PFSK-1 (cell line): ENCODE measurements around the gene ABCG1.

ENCODE experiments used
- FOXP2 ChIP-seq: optimal IDR thresholded peaks from 2 replicates; pipeline ENCODE3; 2011; ENCODE audit warnings: borderline replicate concordance, control low read depth, inconsistent platforms; ENCODE audit not compliant: insufficient read depth; ENCODE audit errors: extremely low read length, extremely low read depth
- POLR2AphosphoS5 ChIP-seq: IDR thresholded peaks from 2 replicates; pipeline ENCODE4 v1.6.1; 2012; ENCODE audit warnings: low read depth, mild to moderate bottlenecking, control low read depth, low read length, moderate library complexity
- SIN3A ChIP-seq: IDR thresholded peaks from 2 replicates; pipeline ENCODE4 v1.6.1; 2012; ENCODE audit warnings: mild to moderate bottlenecking, low read length, moderate library complexity, borderline replicate concordance; ENCODE audit not compliant: insufficient read depth
- TAF1 ChIP-seq: IDR thresholded peaks from 2 replicates; pipeline ENCODE4 v1.6.1; 2012; ENCODE audit warnings: low read length, control low read depth, borderline replicate concordance; ENCODE audit not compliant: insufficient read depth
- TF ChIP-seq, protein P1 (sequence below), 2 experiments: IDR thresholded peaks; 2 replicates each; pipeline versions ENCODE4 v1.6.1 to v1.8.0; 2011 to 2012; ENCODE audit warnings: low read depth in 2 of 2, low read length in 2 of 2, control low read depth in 1 of 2, inconsistent platforms in 1 of 2, mild to moderate bottlenecking in 1 of 2, moderate library complexity in 1 of 2; ENCODE audit not compliant: insufficient read depth in 1 of 2

Gene ABCG1

DNA sequence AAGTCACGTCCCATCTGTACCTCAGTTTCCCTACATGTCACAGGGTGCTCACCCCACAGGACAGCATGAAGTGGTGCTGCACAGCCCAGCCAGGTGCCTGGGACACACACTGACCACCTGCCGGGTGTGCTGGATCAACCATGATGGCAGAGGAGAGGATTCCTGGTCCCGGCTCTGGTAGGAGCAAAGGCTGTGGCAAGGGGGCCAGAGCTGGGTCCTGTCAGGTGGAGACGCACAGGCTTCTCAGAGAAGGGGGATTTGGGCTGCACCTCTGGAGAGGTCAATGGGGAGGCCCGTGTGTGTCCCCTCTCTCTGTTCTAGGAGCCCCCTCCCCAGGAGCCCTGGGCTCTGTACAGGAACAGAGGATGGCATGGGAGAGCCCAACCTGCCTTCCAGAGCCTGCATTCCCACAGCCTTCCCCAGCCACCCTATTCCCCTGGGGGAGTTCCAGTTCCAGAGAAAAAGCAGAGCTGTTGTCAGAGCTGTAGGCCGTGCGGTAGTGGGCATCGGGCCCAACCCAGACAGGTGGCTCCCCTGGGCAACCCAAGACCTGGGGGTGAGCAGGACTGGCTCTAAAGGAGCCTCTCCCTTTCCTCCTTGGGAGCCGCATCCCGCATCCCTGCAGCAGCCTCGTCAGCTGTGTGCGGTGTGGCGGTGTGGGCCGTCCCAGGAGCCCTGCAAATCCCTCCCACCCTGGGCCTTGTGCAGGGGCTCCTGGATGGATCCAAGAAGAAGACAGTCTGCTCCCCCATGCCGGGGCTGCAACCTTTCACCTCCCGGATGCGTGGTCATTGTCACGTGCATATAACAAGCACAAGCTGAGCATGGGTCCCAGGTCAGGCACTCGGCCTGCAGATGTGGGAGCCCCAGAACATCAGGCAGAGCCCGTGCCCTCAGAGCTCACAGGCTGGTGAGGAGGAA is 99.1 kb downstream of the ABCG1 start:
- TF ChIP-seq, protein P1, sequence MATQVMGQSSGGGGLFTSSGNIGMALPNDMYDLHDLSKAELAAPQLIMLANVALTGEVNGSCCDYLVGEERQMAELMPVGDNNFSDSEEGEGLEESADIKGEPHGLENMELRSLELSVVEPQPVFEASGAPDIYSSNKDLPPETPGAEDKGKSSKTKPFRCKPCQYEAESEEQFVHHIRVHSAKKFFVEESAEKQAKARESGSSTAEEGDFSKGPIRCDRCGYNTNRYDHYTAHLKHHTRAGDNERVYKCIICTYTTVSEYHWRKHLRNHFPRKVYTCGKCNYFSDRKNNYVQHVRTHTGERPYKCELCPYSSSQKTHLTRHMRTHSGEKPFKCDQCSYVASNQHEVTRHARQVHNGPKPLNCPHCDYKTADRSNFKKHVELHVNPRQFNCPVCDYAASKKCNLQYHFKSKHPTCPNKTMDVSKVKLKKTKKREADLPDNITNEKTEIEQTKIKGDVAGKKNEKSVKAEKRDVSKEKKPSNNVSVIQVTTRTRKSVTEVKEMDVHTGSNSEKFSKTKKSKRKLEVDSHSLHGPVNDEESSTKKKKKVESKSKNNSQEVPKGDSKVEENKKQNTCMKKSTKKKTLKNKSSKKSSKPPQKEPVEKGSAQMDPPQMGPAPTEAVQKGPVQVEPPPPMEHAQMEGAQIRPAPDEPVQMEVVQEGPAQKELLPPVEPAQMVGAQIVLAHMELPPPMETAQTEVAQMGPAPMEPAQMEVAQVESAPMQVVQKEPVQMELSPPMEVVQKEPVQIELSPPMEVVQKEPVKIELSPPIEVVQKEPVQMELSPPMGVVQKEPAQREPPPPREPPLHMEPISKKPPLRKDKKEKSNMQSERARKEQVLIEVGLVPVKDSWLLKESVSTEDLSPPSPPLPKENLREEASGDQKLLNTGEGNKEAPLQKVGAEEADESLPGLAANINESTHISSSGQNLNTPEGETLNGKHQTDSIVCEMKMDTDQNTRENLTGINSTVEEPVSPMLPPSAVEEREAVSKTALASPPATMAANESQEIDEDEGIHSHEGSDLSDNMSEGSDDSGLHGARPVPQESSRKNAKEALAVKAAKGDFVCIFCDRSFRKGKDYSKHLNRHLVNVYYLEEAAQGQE (IDR thresholded peaks at IDR 0.05; ENCODE audit: insufficient read depth in 1 of 2, low read depth in 2 of 2, low read length in 2 of 2) = no peak

GRCh38 chr21:42319376-42319775 is 100.4 kb downstream of the ABCG1 start:
- TF ChIP-seq, protein P1 (IDR thresholded peaks at IDR 0.05; ENCODE audit: insufficient read depth in 1 of 2, low read depth in 2 of 2, low read length in 2 of 2) = no peak
- no peak for TF ChIP-seq SIN3A
- no peak for TF ChIP-seq POLR2AphosphoS5
- TF ChIP-seq TAF1 = no peak
- no peak for TF ChIP-seq FOXP2

DNA sequence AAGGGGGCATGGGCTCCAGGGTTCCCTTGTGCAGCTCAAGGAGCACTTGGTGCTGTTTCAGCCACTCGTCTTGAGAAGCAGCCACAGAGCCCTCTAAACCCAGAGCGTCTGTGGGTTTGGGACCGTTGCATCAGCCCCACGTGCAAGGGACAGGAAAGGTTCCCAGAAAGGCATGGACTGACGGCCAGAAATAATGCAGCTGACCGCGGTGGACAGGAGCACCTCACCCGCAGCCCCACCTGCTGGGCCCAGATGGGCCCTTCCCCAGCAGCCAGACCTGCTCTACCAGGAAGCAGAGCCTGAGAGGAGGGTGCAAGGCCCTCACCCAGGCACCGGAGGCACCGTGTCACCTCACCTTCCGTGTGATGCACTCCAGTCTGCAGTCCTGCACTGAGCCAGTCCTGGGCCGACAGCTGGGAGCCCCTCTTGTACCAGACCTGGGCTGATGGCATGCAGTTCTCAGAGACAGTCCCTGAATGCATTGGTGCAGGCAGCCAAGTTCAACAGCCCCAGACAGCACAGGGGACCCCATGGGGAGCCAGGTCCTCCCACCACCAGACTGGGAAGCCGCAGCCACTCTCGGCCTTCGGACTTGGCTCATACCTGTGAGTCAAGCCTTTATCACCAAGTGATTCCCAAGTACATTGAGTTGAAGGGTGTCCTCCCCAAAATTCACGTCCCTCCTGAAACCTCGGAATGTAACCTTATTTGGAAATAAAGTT is 101.1 kb downstream of the ABCG1 start:
- no peak for TF ChIP-seq FOXP2
- TF ChIP-seq SIN3A = no peak
- no peak for TF ChIP-seq POLR2AphosphoS5
- TF ChIP-seq TAF1 = no peak
- TF ChIP-seq, protein P1 (IDR thresholded peaks at IDR 0.05; ENCODE audit: insufficient read depth in 1 of 2, low read depth in 2 of 2, low read length in 2 of 2) = no peak

- TF ChIP-seq POLR2AphosphoS5 (no peak), TAF1 (no peak), SIN3A (no peak), FOXP2 (no peak)
- TF ChIP-seq, protein P1 (IDR thresholded peaks at IDR 0.05; ENCODE audit: insufficient read depth in 1 of 2, low read depth in 2 of 2, low read length in 2 of 2) = no peak
Measured at GRCh38 chr21:42320791-42321190, 101.9 kb downstream of the ABCG1 start.
